ENCODE results near the gene DENND1B. TPM values are rescaled to one million over a fixed set of nuclear protein-coding genes. Genes with fewer than 3 reads are reported as not detected.
"Not testable (repeated sequence)": the region's sequence is repeated elsewhere in the genome, so short reads cannot be mapped to it uniquely, and the experiment has no call there.

The DENND1B gene
- total RNA-seq, 1 experiment from 2014 or later, result 6.3 TPM

GRCh38 chr1:197761654-197762053 is 13.6 kb downstream of the DENND1B start:
- H3K79me1 ChIP-seq (ENCODE audit: insufficient read depth, low read depth, low read length, poor library complexity, severe bottlenecking), result no peaks in the 10 kb centered on the region
- H3K4me1 Mint-ChIP-seq, result peaks cover 0 to 6% of the 10 kb centered on the region in 2 experiments; a peak in 2 of 4 replicates
- H2BK120ac ChIP-seq (ENCODE audit: low read depth, low read length, poor library complexity, severe bottlenecking), result no peak overlapping the region
- no peaks in the 10 kb centered on the region for H3K27me3 Mint-ChIP-seq (ENCODE audit: low read depth)
- H3K9me3 ChIP-seq (ENCODE audit: control insufficient read depth, low read depth, low read length), result no peaks in the 10 kb centered on the region
- no peak overlapping the region for H2BK15ac ChIP-seq (ENCODE audit: low read depth, low read length)
- no peak overlapping the region for H3T11ph ChIP-seq (ENCODE audit: low read length)
- TF ChIP-seq, protein P1, sequence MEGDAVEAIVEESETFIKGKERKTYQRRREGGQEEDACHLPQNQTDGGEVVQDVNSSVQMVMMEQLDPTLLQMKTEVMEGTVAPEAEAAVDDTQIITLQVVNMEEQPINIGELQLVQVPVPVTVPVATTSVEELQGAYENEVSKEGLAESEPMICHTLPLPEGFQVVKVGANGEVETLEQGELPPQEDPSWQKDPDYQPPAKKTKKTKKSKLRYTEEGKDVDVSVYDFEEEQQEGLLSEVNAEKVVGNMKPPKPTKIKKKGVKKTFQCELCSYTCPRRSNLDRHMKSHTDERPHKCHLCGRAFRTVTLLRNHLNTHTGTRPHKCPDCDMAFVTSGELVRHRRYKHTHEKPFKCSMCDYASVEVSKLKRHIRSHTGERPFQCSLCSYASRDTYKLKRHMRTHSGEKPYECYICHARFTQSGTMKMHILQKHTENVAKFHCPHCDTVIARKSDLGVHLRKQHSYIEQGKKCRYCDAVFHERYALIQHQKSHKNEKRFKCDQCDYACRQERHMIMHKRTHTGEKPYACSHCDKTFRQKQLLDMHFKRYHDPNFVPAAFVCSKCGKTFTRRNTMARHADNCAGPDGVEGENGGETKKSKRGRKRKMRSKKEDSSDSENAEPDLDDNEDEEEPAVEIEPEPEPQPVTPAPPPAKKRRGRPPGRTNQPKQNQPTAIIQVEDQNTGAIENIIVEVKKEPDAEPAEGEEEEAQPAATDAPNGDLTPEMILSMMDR (conservative IDR thresholded peaks at IDR 0.05), result no peak
- H2BK20ac ChIP-seq (ENCODE audit: low read depth, low read length, poor library complexity, severe bottlenecking), result no peak overlapping the region
- no peak overlapping the region for H4K8ac ChIP-seq (replicated peaks; ENCODE audit: insufficient read length, low read depth, low read length)
- no peaks in the 10 kb centered on the region for H3K79me2 ChIP-seq (ENCODE audit: insufficient read depth, low read length)
- no peak overlapping the region for H3K23ac ChIP-seq (ENCODE audit: insufficient read length, low read depth, low read length)
- no peak overlapping the region for H2AFZ ChIP-seq (ENCODE audit: low read length)
- H3K27ac Mint-ChIP-seq, result no peak overlapping the region
- no peak for DNase-seq
- H3K9me3 Mint-ChIP-seq, result no peaks in the 10 kb centered on the region
- H3K4me2 ChIP-seq (ENCODE audit: insufficient read depth, insufficient read length, low read length), result no peak overlapping the region
- no peaks in the 10 kb centered on the region for H3K27me3 ChIP-seq (ENCODE audit: insufficient read depth, low read length)
- H2BK5ac ChIP-seq (ENCODE audit: insufficient read length, low read length), result no peak overlapping the region
- no peak overlapping the region for H2AK5ac ChIP-seq (ENCODE audit: insufficient read length, low read length)
- no peak overlapping the region for H3K4me3 Mint-ChIP-seq
- no peaks in the 10 kb centered on the region for H3K23me2 ChIP-seq (ENCODE audit: insufficient read length, low read depth, low read length, poor library complexity, severe bottlenecking)
- no peak overlapping the region for H4K5ac ChIP-seq (ENCODE audit: insufficient read length, low read depth, low read length)
- H3K18ac ChIP-seq (ENCODE audit: insufficient read length, low read depth, low read length), result no peak overlapping the region
- no peak overlapping the region for H3K9ac ChIP-seq (ENCODE audit: extremely low read depth, insufficient read length, low read length)
- no peak overlapping the region for H2BK12ac ChIP-seq (ENCODE audit: insufficient read length, low read depth, low read length)
- H3K4me1 ChIP-seq (ENCODE audit: insufficient read depth, low read length), result no peaks in the 10 kb centered on the region
- no peak overlapping the region for H3K4ac ChIP-seq (ENCODE audit: low read depth, low read length)
- no peak overlapping the region for H4K91ac ChIP-seq (ENCODE audit: insufficient read length, low read depth, low read length)
- no CpG with 5 or more reads among the region's 2 CpGs for WGBS (ENCODE audit: extremely low coverage, insufficient read length, low lambda C conversion rate)
- no peaks in the 10 kb centered on the region for H3K36me3 Mint-ChIP-seq (ENCODE audit: insufficient read depth in 1 of 3, low read depth in 3 of 3)
- H3K27ac ChIP-seq (ENCODE audit: insufficient read length, low read depth, low read length), result no peak overlapping the region
- H3K56ac ChIP-seq (ENCODE audit: insufficient read length, low read depth, low read length), result no peak overlapping the region
- no peak overlapping the region for H3K14ac ChIP-seq (ENCODE audit: insufficient read depth, low read length)
- no peaks in the 10 kb centered on the region for H4K20me1 ChIP-seq (ENCODE audit: control insufficient read depth, insufficient read depth, insufficient read length)

DNA sequence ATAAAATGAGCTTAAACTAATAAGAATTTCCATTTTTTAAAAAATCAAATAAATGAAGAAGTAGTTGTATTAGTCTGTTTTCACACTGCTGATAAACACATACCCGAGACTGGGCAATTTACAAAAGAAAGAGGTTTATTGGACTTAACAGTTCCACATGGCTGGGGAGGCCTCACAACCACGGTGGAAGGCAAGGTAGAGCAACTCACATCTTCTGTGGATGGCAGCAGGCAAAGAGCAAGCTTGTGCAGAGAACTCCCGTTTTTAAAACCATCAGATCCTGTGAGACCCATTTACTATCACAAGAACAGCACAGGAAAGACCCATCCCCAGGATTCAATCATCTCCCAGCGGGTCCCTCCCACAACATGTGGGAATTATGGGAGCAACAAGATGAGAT is 19.7 kb downstream of the DENND1B start:
- H3K79me1 ChIP-seq (ENCODE audit: insufficient read depth, low read depth, low read length, poor library complexity, severe bottlenecking); H3K18ac ChIP-seq (ENCODE audit: insufficient read length, low read depth, low read length); H4K20me1 ChIP-seq (ENCODE audit: control insufficient read depth, insufficient read depth, insufficient read length); H2BK12ac ChIP-seq (ENCODE audit: insufficient read length, low read depth, low read length); H3K23ac ChIP-seq (ENCODE audit: insufficient read length, low read depth, low read length); H3K9me3 Mint-ChIP-seq; H2AFZ ChIP-seq (ENCODE audit: low read length); H2AK5ac ChIP-seq (ENCODE audit: insufficient read length, low read length); H3K36me3 Mint-ChIP-seq (ENCODE audit: insufficient read depth in 1 of 3, low read depth in 3 of 3); H2BK5ac ChIP-seq (ENCODE audit: insufficient read length, low read length); H2BK15ac ChIP-seq (ENCODE audit: low read depth, low read length); DNase-seq; H3K23me2 ChIP-seq (ENCODE audit: insufficient read length, low read depth, low read length, poor library complexity, severe bottlenecking); H4K8ac ChIP-seq (replicated peaks; ENCODE audit: insufficient read length, low read depth, low read length); H3K14ac ChIP-seq (ENCODE audit: insufficient read depth, low read length); H2BK120ac ChIP-seq (ENCODE audit: low read depth, low read length, poor library complexity, severe bottlenecking); H3K4me1 ChIP-seq (ENCODE audit: insufficient read depth, low read length); H4K5ac ChIP-seq (ENCODE audit: insufficient read length, low read depth, low read length); H3K27ac ChIP-seq (ENCODE audit: insufficient read length, low read depth, low read length); H3K4me3 Mint-ChIP-seq; H3K9me3 ChIP-seq (ENCODE audit: control insufficient read depth, low read depth, low read length); H3T11ph ChIP-seq (ENCODE audit: low read length); H3K27me3 ChIP-seq (ENCODE audit: insufficient read depth, low read length); H3K4ac ChIP-seq (ENCODE audit: low read depth, low read length); H4K91ac ChIP-seq (ENCODE audit: insufficient read length, low read depth, low read length); H3K27me3 Mint-ChIP-seq (ENCODE audit: low read depth); H3K9ac ChIP-seq (ENCODE audit: extremely low read depth, insufficient read length, low read length); H3K79me2 ChIP-seq (ENCODE audit: insufficient read depth, low read length); H3K4me1 Mint-ChIP-seq; H3K56ac ChIP-seq (ENCODE audit: insufficient read length, low read depth, low read length); H3K4me2 ChIP-seq (ENCODE audit: insufficient read depth, insufficient read length, low read length); H2BK20ac ChIP-seq (ENCODE audit: low read depth, low read length, poor library complexity, severe bottlenecking): not testable (repeated sequence)
- peak overlapping the region in 1 of 3 experiments; percentile 59; a peak in 1 of 7 replicates for H3K27ac Mint-ChIP-seq
- WGBS (ENCODE audit: extremely low coverage, insufficient read length, low lambda C conversion rate), result no CpG with 5 or more reads among the region's 4 CpGs
